Left renal cortex interstitium (tissue), 4 donors: ENCODE data around the gene ZNF496. TPM values are rescaled to one million over a fixed set of nuclear protein-coding genes. Genes with fewer than 3 reads are reported as not detected.

ENCODE experiments used
- DNase-seq, 4 donors: peaks; one replicate each; pipeline ENCODE4 v3.0.0-alpha.2; 2013; ENCODE audit warnings: low read depth in 4 of 4, low spot score in 2 of 4, missing footprints in 1 of 4
- polyA plus RNA-seq, 4 donors: library from polyadenylated mRNA; unstranded; fragments of 120-200 nt; gene quantifications; one replicate each; pipeline ENCODE4 v1.2.1, GENCODE V29; 2013; ENCODE audit not compliant: insufficient read length in 4 of 4

The ZNF496 gene
- polyA plus RNA-seq, 4 donors = 33.2 to 49.8 (median 43.4) TPM

GRCh38 chr1:247247568-247247967 is 84.1 kb downstream of the ZNF496 start:
- DNase-seq = no peak

Other genes with a start within 250 kb of the ZNF496 start
- gene ZNF669, start 227.5 kb downstream of the ZNF496 start, polyA plus RNA-seq = 10 to 100 TPM; 10.1 to 15.1 (median 13.2) TPM
- gene ZNF124, start 159.8 kb downstream of the ZNF496 start, polyA plus RNA-seq = 10 to 100 TPM; 20.8 to 39.1 (median 27.5) TPM
- gene VN1R5, start 75.8 kb downstream of the ZNF496 start, polyA plus RNA-seq = under 1 TPM in 2 of 4 donors, not detected in 2; 0.12 to 0.14 TPM
- 1 to 10 TPM in 2 of 4 donors, under 1 TPM in 2; 0.79 to 2.0 (median 1.00) TPM for gene NLRP3, start 84.3 kb upstream of the ZNF496 start, polyA plus RNA-seq
- under 1 TPM in 2 of 4 donors, not detected in 2; 0.04 to 0.08 TPM for gene OR2B11, start 126.2 kb upstream of the ZNF496 start, polyA plus RNA-seq
- 1 to 10 TPM in 2 of 4 donors, under 1 TPM in 2; 0.70 to 1.3 (median 0.99) TPM for gene OR2C3, start 204.6 kb upstream of the ZNF496 start, polyA plus RNA-seq
- gene GCSAML, start 217.3 kb upstream of the ZNF496 start, polyA plus RNA-seq = 1 to 10 TPM in 2 of 4 donors, under 1 TPM in 2; 0.17 to 1.3 (median 0.95) TPM